Stimulated activated naive B cell treated with anti-CD40 and anti-IgM and Interleukin-4, amounts not matched to agents 10 μg/mL and 1 μg/mL and 100 μg/mL, for 72 hours (primary cell): ENCODE measurements around the gene DRC3.
"Not testable (repeated sequence)": the region's sequence is repeated elsewhere in the genome, so short reads cannot be mapped to it uniquely, and the experiment has no call there.

ENCODE experiments used
- ATAC-seq, 2 donors: fragments of 150-1000 bp; cut with Tn5 transposase; replicated peaks; 2 replicates each; pipeline ENCODE4 v1.10.0; 2021; ENCODE audit warnings: moderate library complexity in 1 of 2
- DNase-seq: peaks from one replicate; pipeline ENCODE4 v3.0.0; 2021
- H3K27ac Mint-ChIP-seq: one replicate; pipeline ENCODE4 v1.8.0; 2022; ENCODE audit warnings: mild to moderate bottlenecking, mixed read lengths
- H3K27me3 Mint-ChIP-seq, 2 donors: one replicate each; pipeline ENCODE4 v1.8.0; 2022; ENCODE audit warnings: mixed read lengths in 2 of 2
- H3K36me3 Mint-ChIP-seq, 2 donors: one replicate each; pipeline ENCODE4 v1.8.0; 2022; ENCODE audit warnings: mixed read lengths in 2 of 2, mild to moderate bottlenecking in 1 of 2
- H3K4me1 Mint-ChIP-seq, 2 donors: one replicate each; pipeline ENCODE4 v1.8.0; 2022; ENCODE audit warnings: mixed read lengths in 2 of 2, mild to moderate bottlenecking in 1 of 2
- H3K4me3 Mint-ChIP-seq, 2 donors: one replicate each; pipeline ENCODE4 v1.8.0; 2022; ENCODE audit warnings: mild to moderate bottlenecking in 2 of 2, mixed read lengths in 2 of 2, moderate library complexity in 1 of 2
- H3K9me3 Mint-ChIP-seq, 2 donors: one replicate each; pipeline ENCODE4 v1.8.0; 2022; ENCODE audit warnings: mixed read lengths in 2 of 2, mild to moderate bottlenecking in 1 of 2

Gene DRC3

GRCh38 chr17:17987187-17987896 lies 14.7 kb downstream of the DRC3 start:
- Mint-ChIP-seq H3K9me3 (no peaks in the 10 kb centered on the region), H3K4me3 (no peak overlapping the region), H3K27me3 (no peaks in the 10 kb centered on the region), H3K4me1 (peaks cover 3 to 4% of the 10 kb centered on the region in 2 donors), H3K27ac (no peak overlapping the region), H3K36me3 (peaks cover 0 to 3% of the 10 kb centered on the region in 2 donors)
- DNase-seq (no peak), ATAC-seq (no peak)

DNA sequence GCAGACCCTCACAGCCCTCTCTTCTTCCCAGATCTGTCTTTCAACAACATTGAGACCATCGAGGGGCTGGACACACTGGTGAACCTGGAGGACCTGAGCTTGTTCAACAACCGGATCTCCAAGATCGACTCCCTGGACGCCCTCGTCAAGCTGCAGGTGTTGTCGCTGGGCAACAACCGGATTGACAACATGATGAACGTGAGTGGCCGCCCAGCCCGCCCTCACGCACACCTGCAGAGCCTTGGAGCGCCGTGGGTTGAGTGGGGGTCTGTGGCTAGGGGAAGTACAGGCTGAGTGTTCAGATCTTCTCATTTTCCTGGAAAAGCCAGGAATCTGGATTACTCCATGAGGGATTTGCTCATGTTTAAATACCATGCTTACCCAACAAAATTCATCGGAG lies 15.2 kb downstream of the DRC3 start:
- Mint-ChIP-seq H3K4me3 (no peak overlapping the region), H3K27ac (no peak overlapping the region), H3K4me1 (peaks cover 3 to 4% of the 10 kb centered on the region in 2 donors), H3K27me3 (no peaks in the 10 kb centered on the region), H3K9me3 (no peaks in the 10 kb centered on the region), H3K36me3 (peaks cover 0 to 3% of the 10 kb centered on the region in 2 donors)
- ATAC-seq (no peak), DNase-seq (no peak)

GRCh38 chr17:17988427-17988945 lies 15.8 kb downstream of the DRC3 start:
- Mint-ChIP-seq H3K36me3 (peaks cover 0 to 3% of the 10 kb centered on the region in 2 donors), H3K9me3 (no peaks in the 10 kb centered on the region), H3K4me1 (peaks cover 3 to 4% of the 10 kb centered on the region in 2 donors), H3K4me3 (no peak overlapping the region), H3K27ac (no peak overlapping the region), H3K27me3 (no peaks in the 10 kb centered on the region)
- ATAC-seq (no peak), DNase-seq (no peak)

DNA sequence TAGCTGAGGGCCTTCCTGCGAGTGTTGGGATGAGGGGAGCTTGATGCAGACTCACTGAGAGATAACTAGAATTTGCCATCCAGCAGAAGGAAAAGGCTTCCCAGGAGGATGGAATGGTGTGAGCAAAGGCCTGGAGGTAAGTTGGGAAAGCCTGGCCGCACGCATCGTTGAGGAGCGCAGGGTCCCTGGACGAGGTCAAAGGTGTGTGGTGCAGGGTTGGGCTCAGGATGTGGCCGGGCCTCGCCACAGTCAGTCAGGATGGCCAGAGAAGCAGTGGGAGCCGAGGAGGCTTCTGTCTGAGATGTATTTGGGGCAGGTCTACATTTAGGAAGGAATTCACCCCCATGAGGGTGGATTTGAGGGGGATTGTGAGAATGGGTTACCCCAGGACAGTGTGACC lies 16.4 kb downstream of the DRC3 start:
- DNase-seq (no peak), ATAC-seq (no peak)
- Mint-ChIP-seq H3K36me3 (peaks cover 0 to 3% of the 10 kb centered on the region in 2 donors), H3K4me1 (peaks cover 3 to 4% of the 10 kb centered on the region in 2 donors), H3K27me3 (no peaks in the 10 kb centered on the region), H3K27ac (no peak overlapping the region), H3K4me3 (no peak overlapping the region), H3K9me3 (no peaks in the 10 kb centered on the region)

- no peak for ATAC-seq
- H3K9me3 Mint-ChIP-seq = no peaks in the 10 kb centered on the region
- H3K27me3 Mint-ChIP-seq = no peaks in the 10 kb centered on the region
- no peak for DNase-seq
- H3K36me3 Mint-ChIP-seq = peaks cover 0 to 3% of the 10 kb centered on the region in 2 donors
- no peak overlapping the region for H3K27ac Mint-ChIP-seq
- H3K4me3 Mint-ChIP-seq = no peak overlapping the region
- H3K4me1 Mint-ChIP-seq = peaks cover 3 to 4% of the 10 kb centered on the region in 2 donors
Measured at GRCh38 chr17:17989618-17990017, 17.0 kb downstream of the DRC3 start.

DNA sequence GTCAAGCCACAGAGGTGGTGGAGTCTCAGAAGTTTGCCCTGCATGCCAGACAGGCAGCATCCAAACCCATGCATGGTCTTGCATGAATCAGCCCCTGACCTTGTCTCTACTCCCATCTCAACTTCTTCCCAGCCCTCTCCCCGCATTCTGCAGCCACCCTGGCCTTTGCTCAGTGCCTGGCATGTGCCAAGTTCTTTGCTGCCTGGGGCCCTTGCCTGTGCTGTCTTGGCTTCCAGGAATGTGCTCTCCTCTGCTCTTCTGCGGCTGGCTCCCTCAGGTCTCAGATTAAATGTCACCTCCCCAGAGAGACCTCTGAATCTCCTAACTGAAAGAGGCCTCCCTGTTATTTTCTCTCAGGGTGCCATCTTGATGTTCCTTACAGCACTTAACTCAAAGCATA lies 17.6 kb downstream of the DRC3 start:
- DNase-seq (no peak), ATAC-seq (no peak)
- no peak overlapping the region for H3K27ac Mint-ChIP-seq
- H3K27me3 Mint-ChIP-seq = no peaks in the 10 kb centered on the region
- no peak overlapping the region for H3K4me3 Mint-ChIP-seq
- peaks cover 0 to 3% of the 10 kb centered on the region in 2 donors for H3K36me3 Mint-ChIP-seq
- no peaks in the 10 kb centered on the region for H3K9me3 Mint-ChIP-seq
- peaks cover 3 to 4% of the 10 kb centered on the region in 2 donors for H3K4me1 Mint-ChIP-seq

DNA sequence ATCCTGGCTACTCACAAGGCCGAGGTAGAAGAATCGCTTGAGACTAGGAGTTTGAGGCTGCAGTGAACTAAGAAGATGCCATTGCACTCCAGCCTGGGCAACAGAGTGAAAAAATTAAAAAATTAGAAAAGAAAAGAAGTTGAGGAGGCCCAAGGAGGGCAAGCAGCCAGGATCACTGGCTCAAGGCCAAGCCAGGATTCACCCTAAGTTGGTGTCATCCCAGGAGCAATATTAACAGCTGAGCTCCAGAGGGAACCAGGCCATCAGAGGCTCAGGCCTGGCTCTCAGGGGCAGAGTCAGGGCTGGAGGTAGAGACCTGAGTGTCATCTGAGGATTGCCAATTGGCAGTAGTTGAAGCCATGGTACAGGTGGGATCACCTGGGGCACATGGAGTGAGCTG lies 20.7 kb downstream of the DRC3 start:
- H3K9me3 Mint-ChIP-seq = no peaks in the 10 kb centered on the region
- peaks cover 3 to 4% of the 10 kb centered on the region in 2 donors for H3K4me1 Mint-ChIP-seq
- no peaks in the 10 kb centered on the region for H3K27me3 Mint-ChIP-seq
- ATAC-seq (no peak), DNase-seq (no peak)
- no peak overlapping the region for H3K4me3 Mint-ChIP-seq
- peaks cover 0 to 7% of the 10 kb centered on the region in 2 donors for H3K36me3 Mint-ChIP-seq
- H3K27ac Mint-ChIP-seq = peak overlapping the region; percentile 7

DNA sequence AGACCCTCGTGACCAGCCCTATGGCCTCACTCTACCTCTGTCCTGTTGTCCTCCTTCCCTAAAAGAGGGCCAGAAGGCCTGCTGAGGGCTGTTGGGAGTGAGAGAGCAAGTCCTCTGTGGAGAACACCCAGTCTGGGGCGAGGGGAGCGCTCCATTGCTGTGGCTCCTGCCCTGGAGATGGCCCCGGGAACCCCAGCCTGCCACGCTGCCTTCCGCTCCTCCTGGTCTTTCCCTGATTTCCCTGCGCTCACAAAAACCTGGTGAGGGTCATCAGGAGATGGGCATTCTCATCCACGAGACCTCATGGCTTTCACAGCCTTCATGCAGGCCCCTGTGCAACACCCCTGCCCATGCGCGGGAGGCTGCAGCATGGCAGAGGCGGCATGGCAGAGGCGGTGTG lies 21.2 kb downstream of the DRC3 start:
- Mint-ChIP-seq H3K4me1 (peaks cover 3 to 4% of the 10 kb centered on the region in 2 donors), H3K9me3 (no peaks in the 10 kb centered on the region), H3K27ac (no peak overlapping the region), H3K4me3 (no peak overlapping the region), H3K27me3 (no peaks in the 10 kb centered on the region), H3K36me3 (peaks cover 0 to 6% of the 10 kb centered on the region in 2 donors)
- ATAC-seq (no peak), DNase-seq (no peak)

- peaks cover 3 to 4% of the 10 kb centered on the region in 2 donors for H3K4me1 Mint-ChIP-seq
- ATAC-seq (peak; percentile 50 to 71), DNase-seq (no peak)
- no peak overlapping the region for H3K27ac Mint-ChIP-seq
- no peaks in the 10 kb centered on the region for H3K27me3 Mint-ChIP-seq
- no peak overlapping the region for H3K4me3 Mint-ChIP-seq
- peaks cover 0 to 4% of the 10 kb centered on the region in 2 donors for H3K36me3 Mint-ChIP-seq
- no peaks in the 10 kb centered on the region for H3K9me3 Mint-ChIP-seq
Measured at GRCh38 chr17:17994271-17995069, 21.8 kb downstream of the DRC3 start.

GRCh38 chr17:17995887-17996286 lies 23.2 kb downstream of the DRC3 start:
- not testable (repeated sequence) for H3K27me3 Mint-ChIP-seq, H3K4me1 Mint-ChIP-seq, H3K4me3 Mint-ChIP-seq, H3K27ac Mint-ChIP-seq, H3K9me3 Mint-ChIP-seq, ATAC-seq, H3K36me3 Mint-ChIP-seq, DNase-seq

GRCh38 chr17:17998934-17999333 lies 26.3 kb downstream of the DRC3 start:
- H3K4me1 Mint-ChIP-seq = peaks cover 4 to 6% of the 10 kb centered on the region in 2 donors
- DNase-seq = no peak
- H3K27ac Mint-ChIP-seq = no peak overlapping the region
- H3K36me3 Mint-ChIP-seq = peaks cover 1 to 4% of the 10 kb centered on the region in 2 donors
- ATAC-seq = no peak
- H3K9me3 Mint-ChIP-seq = no peaks in the 10 kb centered on the region
- H3K4me3 Mint-ChIP-seq = no peak overlapping the region
- no peaks in the 10 kb centered on the region for H3K27me3 Mint-ChIP-seq

DNA sequence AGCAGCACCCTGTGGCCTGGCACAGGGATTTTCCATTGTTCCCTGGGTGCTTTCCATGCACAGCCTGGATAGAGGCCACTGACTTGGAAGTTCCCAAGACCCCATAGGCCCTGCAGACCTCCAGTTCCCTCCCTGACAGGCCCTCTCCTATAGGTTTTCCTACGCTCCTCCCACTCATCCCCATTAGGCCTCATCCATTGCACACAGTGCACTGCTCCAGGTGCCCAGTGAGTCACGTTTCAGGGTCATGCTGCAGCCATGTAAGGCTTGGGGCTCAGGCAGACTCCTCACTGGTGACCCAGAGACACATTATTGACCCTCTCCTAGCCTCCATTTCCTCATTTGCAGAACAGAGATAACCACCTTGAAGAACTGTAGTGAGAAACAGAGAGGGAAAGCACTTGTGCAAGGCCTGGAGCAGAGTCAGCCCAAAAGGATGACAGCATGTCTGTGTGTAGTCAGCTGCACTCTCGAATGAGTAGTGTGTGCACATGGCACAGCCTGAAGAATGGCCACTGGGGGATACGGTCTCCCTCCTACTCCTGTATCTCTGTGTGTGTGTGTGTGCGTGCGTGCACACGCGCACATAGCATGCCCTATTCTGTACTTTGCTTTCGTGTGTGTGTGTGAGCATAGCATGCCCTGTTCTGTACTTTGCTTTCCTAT lies 26.8 kb downstream of the DRC3 start:
- H3K36me3 Mint-ChIP-seq = peaks cover 1 to 4% of the 10 kb centered on the region in 2 donors
- no peak for DNase-seq
- peaks cover 6 to 7% of the 10 kb centered on the region in 2 donors for H3K4me1 Mint-ChIP-seq
- no peak overlapping the region for H3K27ac Mint-ChIP-seq
- no peaks in the 10 kb centered on the region for H3K9me3 Mint-ChIP-seq
- H3K4me3 Mint-ChIP-seq = no peak overlapping the region
- ATAC-seq = no peak
- H3K27me3 Mint-ChIP-seq = no peaks in the 10 kb centered on the region

- H3K36me3 Mint-ChIP-seq = peaks cover 1 to 4% of the 10 kb centered on the region in 2 donors
- peaks cover 6 to 7% of the 10 kb centered on the region in 2 donors for H3K4me1 Mint-ChIP-seq
- DNase-seq = no peak
- no peaks in the 10 kb centered on the region for H3K27me3 Mint-ChIP-seq
- H3K27ac Mint-ChIP-seq = no peak overlapping the region
- no peak overlapping the region for H3K4me3 Mint-ChIP-seq
- ATAC-seq = no peak
- H3K9me3 Mint-ChIP-seq = no peaks in the 10 kb centered on the region
Measured at GRCh38 chr17:18000030-18000408, 27.4 kb downstream of the DRC3 start.

GRCh38 chr17:18002171-18002570 lies 29.5 kb downstream of the DRC3 start:
- H3K36me3 Mint-ChIP-seq = peaks cover 10 to 17% of the 10 kb centered on the region in 2 donors
- H3K4me1 Mint-ChIP-seq = peaks cover 6 to 11% of the 10 kb centered on the region in 2 donors
- H3K9me3 Mint-ChIP-seq = no peaks in the 10 kb centered on the region
- H3K27ac Mint-ChIP-seq = no peak overlapping the region
- ATAC-seq (no peak), DNase-seq (no peak)
- no peak overlapping the region for H3K4me3 Mint-ChIP-seq
- H3K27me3 Mint-ChIP-seq = no peaks in the 10 kb centered on the region
